C4-2B (cell line): ENCODE measurements around the gene CC2D2B.

Source experiments
- CTCF ChIP-seq: fragments of 450-650 bp; conservative IDR thresholded peaks from 2 replicates; pipeline ENCODE4 v1.5.1; 2017; ENCODE audit warnings: mild to moderate bottlenecking
- ZFX ChIP-seq: fragments of 450-650 bp; IDR thresholded peaks from 2 replicates; pipeline ENCODE4 v1.6.1; 2017

- TF ChIP-seq CTCF (peak; percentile 72), ZFX (no peak)
Measured at GRCh38 chr10:95864906-95865813, 42.6 kb upstream of the CC2D2B start.
